ENCODE data around the gene FBXW9.

GRCh38 chr19:12730064-12730463 is 33.6 kb upstream of the FBXW9 start:
- TF ChIP-seq SUZ12 (IDR thresholded peaks at IDR 0.05) (no peak), CTBP1 (IDR thresholded peaks at IDR 0.05; ENCODE audit: borderline replicate concordance) (no peak), ELF4 (IDR thresholded peaks at IDR 0.05) (no peak), TARDBP (IDR thresholded peaks at IDR 0.05) (no peak), SP1 (IDR thresholded peaks at IDR 0.05) (no peak), PKNOX1 (IDR thresholded peaks at IDR 0.05) (no peak), L3MBTL2 (conservative IDR thresholded peaks at IDR 0.05) (no peak), FOXM1 (IDR thresholded peaks at IDR 0.05; ENCODE audit: borderline replicate concordance) (no peak), ZNF384 (IDR thresholded peaks at IDR 0.05) (no peak), BHLHE40 (IDR thresholded peaks at IDR 0.05; ENCODE audit: borderline replicate concordance) (no peak)

Data from HEK293T (cell line).